Cerebellar nuclear complex (tissue), 1 donor: ENCODE measurements around the gene LXN.
A peak's percentile ranks its signal among the peaks of the same experiment; 100 is the strongest.
"Not testable (repeated sequence)": the region's sequence is repeated elsewhere in the genome, so short reads cannot be mapped to it uniquely, and the experiment has no call there.

ENCODE experiments used
- DNase-seq, 2 experiments: peaks; one replicate each; lab custom pipeline; 2025; lab: John Stamatoyannopoulos, UW

LXN gene

GRCh38 chr3:158672215-158673176 is at the start of gene LXN:
Gene LXN (minus strand): TSS chr3:158672648. CDS start chr3:158672478, 170 bp downstream.
- DNase-seq, result peak; percentile 26 to 54

- no peak for DNase-seq
Observed at GRCh38 chr3:158722108-158722507, 49.7 kb upstream of the LXN start.

GRCh38 chr3:158718490-158719170 is 46.2 kb upstream of the LXN start:
- no peak for DNase-seq

GRCh38 chr3:158717576-158717975 is 45.1 kb upstream of the LXN start:
- DNase-seq, result peak in 1 of 2 experiments; percentile 66

GRCh38 chr3:158713094-158713499 is 40.6 kb upstream of the LXN start:
- DNase-seq, result no peak

- DNase-seq, result no peak
Observed at GRCh38 chr3:158712443-158712842, 40.0 kb upstream of the LXN start.

GRCh38 chr3:158711886-158712285 is 39.4 kb upstream of the LXN start:
- DNase-seq, result no peak

- DNase-seq, result no peak
Observed at GRCh38 chr3:158710601-158711000, 38.2 kb upstream of the LXN start.

GRCh38 chr3:158709666-158710083 is 37.2 kb upstream of the LXN start:
- no peak for DNase-seq

- DNase-seq, result no peak
Observed at GRCh38 chr3:158703566-158703965, 31.1 kb upstream of the LXN start.

- no peak for DNase-seq
Observed at GRCh38 chr3:158702815-158703481, 30.5 kb upstream of the LXN start.

- no peak for DNase-seq
Observed at GRCh38 chr3:158701420-158702065, 29.1 kb upstream of the LXN start.

GRCh38 chr3:158700559-158700958 is 28.1 kb upstream of the LXN start:
- no peak for DNase-seq

- DNase-seq, result no peak
Observed at GRCh38 chr3:158696618-158697017, 24.2 kb upstream of the LXN start.

- DNase-seq, result not testable (repeated sequence)
Observed at GRCh38 chr3:158693866-158694456, 21.5 kb upstream of the LXN start.

- DNase-seq, result no peak
Observed at GRCh38 chr3:158685159-158685558, 12.7 kb upstream of the LXN start.

GRCh38 chr3:158683230-158683962 is 10.9 kb upstream of the LXN start:
- DNase-seq, result no peak

- DNase-seq, result no peak
Observed at GRCh38 chr3:158680861-158681260, 8.4 kb upstream of the LXN start.

GRCh38 chr3:158679547-158680000 is 7.1 kb upstream of the LXN start:
- DNase-seq, result no peak

GRCh38 chr3:158678687-158679086 is 6.2 kb upstream of the LXN start:
- no peak for DNase-seq

GRCh38 chr3:158671821-158672214 is 630 bp downstream of the LXN start:
- no peak for DNase-seq
